Fibroblast of villous mesenchyme (primary cell): ENCODE results near the gene JAZF1. TPM values are rescaled to one million over a fixed set of nuclear protein-coding genes. Genes with fewer than 3 reads are reported as not detected.
A peak's percentile ranks its signal among the peaks of the same experiment; 100 is the strongest.

Experiments
- DNase-seq: peaks from one replicate; pipeline ENCODE4 v3.0.0-alpha.2; 2010; ENCODE audit warnings: low read depth
- H3K4me3 ChIP-seq: 2 replicates; pipeline ENCODE4 v1.5.1; 2011; ENCODE audit warnings: low read depth, mild to moderate bottlenecking, low read length
- CTCF ChIP-seq: IDR thresholded peaks from 2 replicates; pipeline ENCODE4 v1.5.1; 2012; ENCODE audit warnings: low read depth, mild to moderate bottlenecking, low read length; ENCODE audit not compliant: insufficient read depth
- small RNA-seq: library from RNA; depleted of rRNA; stranded (forward); fragments of <200 nt; gene quantifications from one replicate; pipeline ENCODE3, GENCODE V24; 2012
- total RNA-seq: library from RNA; depleted of rRNA; stranded (reverse); fragments of >200 nt; gene quantifications from 2 replicates; pipeline ENCODE4 v1.2.3, GENCODE V29; 2012

The JAZF1 gene
- total RNA-seq, 1 donor: 38.4 TPM

- H3K4me3 ChIP-seq: no peak overlapping the region
- TF ChIP-seq CTCF: peak; percentile 63
- DNase-seq: peak; percentile 69
Measured at GRCh38 chr7:27784399-27785053, 396.1 kb downstream of the JAZF1 start.

GRCh38 chr7:27782849-27783248 is 397.7 kb downstream of the JAZF1 start:
- H3K4me3 ChIP-seq: no peak overlapping the region
- DNase-seq: no peak
- no peak for TF ChIP-seq CTCF

GRCh38 chr7:27781188-27781587 is 399.4 kb downstream of the JAZF1 start:
- no peak for DNase-seq
- no peak for TF ChIP-seq CTCF
- H3K4me3 ChIP-seq: no peak overlapping the region

Small RNAs within 50 kb of the gene (small RNA-seq; reads per million reads assigned to genes)
- not detected for gene RNU6-979P

Other genes starting within 250 kb of the JAZF1 start
- 6.0 and 9.3 TPM in 2 replicates for gene CREB5, start 231.7 kb upstream of the JAZF1 start, total RNA-seq